Activated T-cell treated with anti-CD3 and anti-CD28 coated beads for 24 hours (primary cell): Measurements from ENCODE around the gene MAD1L1.

Source experiments
- DNase-seq: peaks from one replicate; pipeline ENCODE4 v3.0.0-alpha.2; 2020; ENCODE audit warnings: low read depth

The MAD1L1 gene

DNA sequence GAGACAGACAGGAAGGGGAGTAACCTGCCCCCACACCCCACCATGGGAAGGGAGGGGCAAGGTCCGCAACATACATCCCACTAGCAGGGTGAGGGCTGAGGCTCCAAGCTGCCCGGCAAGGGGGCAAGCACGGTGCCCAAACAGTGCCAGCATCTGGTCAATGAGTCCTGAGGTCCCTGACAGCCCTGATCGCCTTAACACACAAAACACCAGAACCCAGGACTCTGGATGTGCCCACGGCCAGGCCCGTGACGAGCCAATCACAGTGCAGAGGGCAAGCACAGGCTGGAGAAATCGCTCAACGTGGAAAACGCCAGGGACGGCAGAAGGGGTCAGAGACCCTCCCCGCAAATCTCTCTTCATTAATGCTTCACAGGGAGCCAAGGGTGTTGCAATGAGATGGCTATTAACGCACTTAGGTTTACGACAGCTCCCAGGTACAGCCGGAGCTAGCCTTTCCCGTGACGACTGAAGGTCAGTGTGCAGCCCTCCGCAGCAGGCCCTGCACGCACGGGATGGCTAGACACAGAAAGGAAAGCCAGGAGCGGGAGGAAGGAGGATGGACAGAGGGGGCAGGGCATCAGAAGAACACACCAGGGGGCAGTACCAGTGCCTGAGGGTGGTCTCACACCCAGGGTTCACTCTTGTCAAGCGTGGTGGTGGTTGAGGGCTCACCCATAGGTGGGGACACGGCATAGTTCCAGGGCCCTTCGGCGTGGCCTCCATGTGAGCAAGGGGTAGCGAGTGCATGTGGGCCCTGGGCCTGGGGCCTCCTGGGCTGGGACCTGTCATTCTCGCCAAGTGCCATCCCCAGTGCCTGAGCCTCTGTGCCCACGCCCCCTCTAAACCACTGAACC lies 220.5 kb downstream of the MAD1L1 start:
- DNase-seq = no peak

DNA sequence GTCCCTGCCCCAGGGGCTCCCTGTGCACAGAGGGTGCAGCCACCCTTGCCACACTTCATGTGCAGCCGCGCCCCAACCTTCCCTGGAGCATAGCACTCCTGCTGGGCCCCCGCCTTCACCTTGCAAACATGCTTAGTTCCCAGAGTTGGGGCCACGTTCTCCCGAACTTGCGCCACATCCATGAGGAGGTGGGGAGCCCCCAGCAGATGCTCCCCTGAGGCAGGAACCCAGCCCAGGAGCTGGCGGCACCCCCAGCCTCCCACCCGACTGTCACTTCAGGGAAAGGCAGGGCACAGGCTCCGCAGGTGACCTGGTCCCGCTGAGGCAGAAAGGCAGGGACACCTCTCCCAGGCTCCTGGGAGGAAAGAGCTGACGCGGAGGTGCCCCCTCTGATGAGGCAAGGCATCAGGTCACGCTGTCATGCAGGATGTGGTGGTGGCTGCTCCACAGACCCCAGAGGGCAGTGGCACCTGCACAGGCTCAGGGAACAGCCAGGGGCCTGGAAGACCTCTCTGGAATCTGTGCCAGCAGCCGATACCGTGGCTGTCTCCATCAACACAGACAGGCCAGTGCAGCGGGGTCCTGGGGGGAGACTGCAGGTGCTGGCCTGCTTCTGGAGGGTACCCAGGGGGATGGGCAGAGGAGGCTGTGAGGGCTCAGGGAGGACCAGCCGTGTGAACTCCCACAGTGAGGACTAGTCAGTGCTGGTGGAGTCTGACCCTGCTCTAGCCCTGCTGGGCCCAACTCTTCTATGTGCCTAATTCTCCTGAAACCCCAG lies 221.3 kb downstream of the MAD1L1 start:
- DNase-seq = no peak

- DNase-seq = no peak
These were observed 222.0 kb downstream of the MAD1L1 start for GRCh38 chr7:2010551-2011265.

GRCh38 chr7:2010101-2010500 lies 222.6 kb downstream of the MAD1L1 start:
- DNase-seq = no peak

GRCh38 chr7:2009541-2010001 lies 223.2 kb downstream of the MAD1L1 start:
- DNase-seq = no peak

DNA sequence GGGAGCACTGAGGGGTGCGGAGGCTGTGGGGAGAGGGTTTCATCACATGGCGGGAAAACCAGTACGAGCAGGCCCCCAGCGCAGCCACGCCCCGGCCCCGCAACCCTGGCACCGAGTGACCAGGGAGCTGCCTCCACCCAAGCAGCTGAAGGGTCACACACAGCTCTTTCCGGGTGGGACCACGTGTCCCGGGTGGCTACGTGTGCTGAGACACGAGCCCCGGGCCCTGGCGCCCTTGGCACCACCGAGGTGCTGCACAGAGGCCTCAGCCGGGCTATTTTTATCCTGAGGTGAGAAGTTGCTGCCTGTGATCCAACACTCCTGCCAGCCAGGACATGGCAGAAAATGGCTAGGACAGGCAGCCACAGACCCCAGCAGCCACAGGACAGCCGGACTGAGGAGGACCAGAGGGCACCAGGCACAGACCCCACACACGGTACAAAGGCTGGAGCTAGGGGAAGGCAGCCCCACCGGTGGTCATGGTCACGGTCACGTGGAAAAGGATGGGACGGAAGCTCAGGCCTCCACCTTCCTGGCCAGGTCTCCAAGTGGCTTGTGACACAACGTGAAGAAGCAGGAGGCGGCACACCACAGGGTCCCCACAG lies 223.7 kb downstream of the MAD1L1 start:
- no peak for DNase-seq

DNA sequence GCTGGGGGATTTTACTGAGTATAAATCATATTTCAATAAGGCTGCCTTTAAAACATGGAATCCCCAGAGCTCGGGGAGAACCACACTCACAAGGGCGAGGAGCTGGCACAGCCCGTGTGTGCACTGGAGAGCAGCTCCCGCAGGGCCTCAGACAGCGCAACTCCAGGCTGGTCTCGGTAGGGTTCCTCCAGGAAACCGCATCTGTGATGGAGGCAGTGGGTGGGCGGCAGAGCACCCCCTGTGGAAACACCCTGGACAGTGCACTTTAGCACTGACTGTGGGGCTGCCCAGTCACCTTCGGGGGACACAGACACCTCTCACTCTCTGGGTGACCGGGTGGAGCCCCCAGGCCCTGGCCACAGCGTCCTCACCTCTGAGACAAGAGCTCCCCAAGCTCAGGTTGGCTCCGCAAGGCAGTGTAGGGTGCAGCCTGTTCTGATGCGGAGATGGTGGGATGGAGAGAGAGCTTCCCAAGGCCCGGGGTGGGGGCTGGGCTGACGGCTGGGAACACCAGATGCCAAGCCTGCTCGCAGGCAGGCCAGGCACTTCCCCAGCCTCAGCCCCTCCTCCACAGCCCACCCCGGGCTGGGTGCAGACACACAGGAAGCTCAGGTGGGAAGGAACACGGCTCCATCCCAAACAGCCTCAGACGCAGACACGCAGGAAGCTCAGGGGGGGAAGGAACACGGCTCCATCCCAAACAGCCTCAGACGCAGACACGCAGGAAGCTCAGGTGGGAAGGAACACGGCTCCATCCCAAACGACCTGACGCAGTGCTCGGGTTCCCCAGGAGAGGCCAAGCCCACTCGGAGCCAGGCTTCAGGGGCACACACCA lies 224.4 kb downstream of the MAD1L1 start:
- no peak for DNase-seq

DNA sequence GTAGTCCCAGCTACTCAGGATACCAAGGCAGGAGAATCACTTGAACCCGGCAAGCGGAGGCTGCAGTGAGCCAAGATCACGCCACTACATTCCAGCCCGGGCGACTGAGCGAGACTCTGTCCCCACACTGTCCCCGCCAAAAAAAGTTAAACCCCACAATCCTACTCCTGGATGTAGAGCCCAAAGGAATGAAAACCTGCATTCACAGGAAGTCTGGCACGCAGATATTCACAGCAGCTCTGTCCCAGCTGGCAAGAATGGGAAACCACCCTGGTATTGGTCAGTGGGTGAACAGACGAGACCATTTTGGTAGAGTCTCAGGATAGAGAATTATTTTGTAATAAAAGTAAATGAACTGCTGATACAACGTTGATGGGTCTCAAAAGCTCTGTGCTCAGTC lies 225.2 kb downstream of the MAD1L1 start:
- no peak for DNase-seq

- no peak for DNase-seq
These were observed 225.8 kb downstream of the MAD1L1 start for GRCh38 chr7:2006921-2007381.

DNA sequence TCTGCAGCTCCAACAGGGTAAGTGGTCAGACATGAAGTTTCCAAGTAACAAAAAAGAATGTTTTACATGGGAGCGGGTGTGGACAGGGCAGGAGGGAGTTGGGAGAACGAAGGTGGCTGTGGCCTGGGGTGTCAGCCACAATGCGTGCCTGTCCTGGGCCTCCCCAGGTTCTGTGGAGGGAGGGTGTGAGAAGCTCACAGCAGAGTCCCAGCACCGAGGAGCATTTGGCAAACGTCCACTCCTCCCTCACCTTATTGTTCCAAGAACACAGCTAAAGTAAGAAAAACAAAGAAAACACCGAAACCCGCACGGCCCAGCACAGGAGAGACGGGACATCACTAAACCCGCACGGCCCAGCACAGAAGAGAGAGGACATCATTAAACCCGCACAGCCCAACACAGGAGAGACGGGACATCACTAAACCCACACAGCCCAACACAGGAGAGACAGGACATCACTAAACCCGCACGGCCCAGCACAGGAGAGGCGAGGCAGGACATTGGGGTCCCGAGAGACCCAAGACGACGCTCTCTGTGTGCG lies 226.4 kb downstream of the MAD1L1 start:
- DNase-seq = no peak

DNA sequence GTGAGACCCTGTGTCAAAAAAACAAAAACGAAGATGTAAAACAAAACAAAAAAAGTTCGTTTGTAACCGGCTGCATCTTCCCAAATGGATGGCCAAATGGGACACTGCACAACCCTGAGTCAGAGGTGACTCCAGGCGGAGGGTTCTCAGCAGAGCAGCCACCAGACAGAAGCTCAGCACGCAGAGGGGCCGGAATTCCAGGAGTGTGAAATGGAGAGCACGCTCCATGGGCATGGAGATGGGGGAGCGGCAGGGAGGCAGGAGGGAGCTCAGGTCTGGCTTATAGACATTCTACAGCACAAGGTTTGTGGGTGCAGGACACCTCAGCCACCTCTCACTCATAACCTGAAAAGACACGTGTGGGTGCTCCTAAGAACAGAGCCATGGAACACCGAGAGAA lies 227.0 kb downstream of the MAD1L1 start:
- DNase-seq = no peak

- DNase-seq = no peak
These were observed 227.7 kb downstream of the MAD1L1 start for GRCh38 chr7:2004841-2005725.

- DNase-seq = no peak
These were observed 228.6 kb downstream of the MAD1L1 start for GRCh38 chr7:2003931-2004812.

DNA sequence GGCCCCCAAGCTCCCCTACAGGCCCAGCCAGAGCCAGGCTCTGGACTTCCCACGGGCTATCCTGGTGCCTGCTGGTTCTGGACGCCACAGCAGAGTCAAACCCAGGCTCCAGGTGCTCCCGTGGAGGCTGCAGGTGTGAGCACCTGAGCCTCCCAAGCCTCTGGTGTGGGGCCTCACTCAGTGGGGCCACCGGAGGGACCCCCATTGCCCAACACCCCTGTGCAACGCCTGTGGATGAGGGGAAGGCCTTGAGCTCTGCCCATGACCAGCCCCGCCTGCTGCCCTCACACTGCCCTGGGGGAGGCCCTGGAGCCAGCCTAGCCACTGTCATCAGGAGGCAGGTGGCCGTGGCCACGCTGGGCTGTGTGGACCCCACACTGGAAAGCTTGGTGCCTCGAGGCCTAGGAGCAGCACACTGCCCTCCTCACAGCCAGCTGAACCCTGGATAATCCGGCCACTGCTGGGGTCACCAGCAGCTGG lies 229.3 kb downstream of the MAD1L1 start:
- no peak for DNase-seq

DNA sequence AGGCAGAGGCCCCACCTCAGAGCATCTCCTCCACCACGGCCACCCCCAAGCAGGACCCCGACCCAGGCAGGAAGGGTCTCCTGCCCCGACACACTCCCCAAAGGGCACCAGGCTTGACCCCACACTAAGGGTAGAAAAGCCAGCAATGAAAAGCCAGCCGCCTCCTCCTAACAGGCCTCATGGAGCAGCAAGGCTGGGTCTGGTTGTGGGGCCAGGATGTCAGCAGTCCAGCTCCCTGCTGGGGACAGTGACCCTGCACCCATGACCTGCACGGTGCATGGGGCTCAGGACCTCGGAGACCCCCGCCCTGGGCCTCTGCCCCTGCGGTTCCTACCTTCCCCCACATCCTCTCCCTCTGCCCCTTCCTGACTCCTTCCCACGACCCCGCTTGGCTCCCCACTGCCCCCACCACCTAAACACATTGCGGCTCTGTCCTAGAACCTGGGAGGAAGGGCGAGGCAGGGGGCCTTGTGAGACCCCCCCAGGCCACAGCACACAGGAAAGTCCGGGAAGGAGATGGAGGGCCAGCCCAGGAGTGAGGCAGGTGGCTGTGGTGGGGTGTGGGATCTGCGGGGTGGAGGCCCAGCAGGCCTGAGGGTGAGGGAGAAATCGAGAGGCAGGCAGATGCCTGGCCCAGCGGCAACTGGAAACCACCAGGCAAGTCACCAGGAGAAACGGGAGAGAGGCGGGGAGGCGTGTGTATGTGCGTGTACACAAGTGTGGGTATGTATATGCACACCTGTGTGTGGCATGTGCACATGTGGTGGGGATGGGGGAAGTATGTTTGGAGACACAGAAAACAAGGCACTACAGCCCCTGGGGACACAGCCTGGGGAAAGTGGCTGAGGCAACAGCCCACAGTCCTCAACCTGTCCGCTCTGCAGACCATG lies 229.9 kb downstream of the MAD1L1 start:
- DNase-seq = no peak

- DNase-seq = no peak
These were observed 230.9 kb downstream of the MAD1L1 start for GRCh38 chr7:2001601-2002442.
